H1 (cell line): ENCODE data around the gene SMARCA1. TPM values are rescaled to one million over a fixed set of nuclear protein-coding genes. Genes with fewer than 3 reads are reported as not detected.

ENCODE experiments used
- CTCF ChIA-PET: fragments of 300-600 bp; sonication (Branson Sonifier 250); formaldehyde crosslinking; loops from one replicate; lab custom pipeline; 2021; ENCODE audit not compliant: partially characterized antibody; lab: Charles Lee
- POLR2A ChIA-PET: fragments of 300-600 bp; sonication (Branson Sonifier 250); formaldehyde crosslinking; loops from one replicate; lab custom pipeline; 2021; ENCODE audit warnings: inconsistent platforms; ENCODE audit not compliant: partially characterized antibody; lab: Charles Lee
- DNase-seq, 2 experiments: peaks; one replicate each; pipeline versions ENCODE4 v3.0.0 to v3.0.0-alpha.2; 2010 to 2022; ENCODE audit warnings: low spot score in 2 of 2, low read depth in 1 of 2, mixed read lengths in 1 of 2
- FAIRE-seq: peaks from 2 replicates; lab custom pipeline; 2011; peaks lifted over from hg19 to GRCh38; lab: Jason Lieb, UNC
- H2AFZ ChIP-seq: 2 replicates; pipeline ENCODE4 v1.8.1; 2012; ENCODE audit warnings: low read length, inconsistent platforms
- H2AK5ac ChIP-seq: 2 replicates; pipeline ENCODE4 v1.6.1; 2013; ENCODE audit warnings: low read depth, low read length
- H2BK120ac ChIP-seq: replicated peaks from 2 replicates; pipeline ENCODE3; 2013; ENCODE audit warnings: low read depth, low read length, inconsistent platforms
- H2BK12ac ChIP-seq: 2 replicates; pipeline ENCODE4 v1.6.1; 2013; ENCODE audit warnings: low read depth, low read length
- H2BK15ac ChIP-seq: 2 replicates; pipeline ENCODE4 v1.6.1; 2013; ENCODE audit warnings: low read length
- H2BK20ac ChIP-seq: 2 replicates; pipeline ENCODE4 v1.6.1; 2013; ENCODE audit warnings: low read length
- H2BK5ac ChIP-seq: 2 replicates; pipeline ENCODE4 v1.6.1; 2013; ENCODE audit warnings: low read depth, low read length
- H3K14ac ChIP-seq: 2 replicates; pipeline ENCODE4 v1.6.1; 2013; ENCODE audit warnings: inconsistent platforms; ENCODE audit not compliant: insufficient read length
- H3K18ac ChIP-seq: 2 replicates; pipeline ENCODE4 v1.6.1; 2013; ENCODE audit warnings: low read length; ENCODE audit errors: extremely low read depth
- H3K23ac ChIP-seq: 2 replicates; pipeline ENCODE4 v1.6.1; 2013; ENCODE audit warnings: inconsistent platforms; ENCODE audit not compliant: insufficient read length
- H3K23me2 ChIP-seq: 2 replicates; pipeline ENCODE4 v1.6.1; 2013; ENCODE audit warnings: low read depth, low read length
- H3K27ac ChIP-seq: 2 replicates; pipeline ENCODE4 v1.6.1; 2011; ENCODE audit warnings: low read depth, low read length, inconsistent platforms
- H3K27me3 ChIP-seq, 4 experiments: replicated peaks in 1 of 4; 1 replicate in 1 of 4; 2 replicates in 3 of 4; pipeline versions ENCODE4 v1.6.1 to v1.8.1; 2011 to 2013; ENCODE audit warnings: low read length in 3 of 4, mild to moderate bottlenecking in 3 of 4, inconsistent platforms in 2 of 4, mixed read lengths in 2 of 4, moderate library complexity in 1 of 4; ENCODE audit not compliant: control insufficient read depth in 3 of 4, insufficient read depth in 3 of 4; ENCODE audit errors: extremely low read depth in 1 of 4
- H3K36me3 ChIP-seq, 4 experiments: 2 replicates each; pipeline versions ENCODE4 v1.6.1 to v1.8.1; 2011 to 2013; ENCODE audit warnings: mild to moderate bottlenecking in 4 of 4, low read length in 3 of 4, moderate library complexity in 2 of 4, control low read depth in 1 of 4, inconsistent platforms in 1 of 4; ENCODE audit not compliant: insufficient read depth in 4 of 4, control insufficient read depth in 2 of 4
- H3K4ac ChIP-seq: replicated peaks from 2 replicates; pipeline ENCODE3; 2013; ENCODE audit warnings: low read length, low read depth, mixed read lengths, inconsistent platforms; ENCODE audit not compliant: insufficient read length
- H3K4me1 ChIP-seq, 4 experiments: replicated peaks in 1 of 4; 1 replicate in 1 of 4; 2 replicates in 3 of 4; pipeline versions ENCODE4 v1.6.1 to v1.8.1; 2011 to 2013; ENCODE audit warnings: low read length in 3 of 4, inconsistent platforms in 2 of 4, mixed read lengths in 1 of 4; ENCODE audit not compliant: insufficient read depth in 4 of 4, control insufficient read depth in 3 of 4
- H3K4me2 ChIP-seq, 2 experiments: 2 replicates each; pipeline versions ENCODE4 v1.6.1 to v1.8.1; 2011 to 2013; ENCODE audit warnings: low read depth in 2 of 2, low read length in 2 of 2, control low read depth in 1 of 2, inconsistent platforms in 1 of 2, mild to moderate bottlenecking in 1 of 2; ENCODE audit not compliant: insufficient read depth in 1 of 2
- H3K4me3 ChIP-seq, 4 experiments: fragments of 200-600, 300-600 bp in 1 of 4; sonication (generic), shearing (Covaris generic), sonication (Bioruptor Twin) in 1 of 4; 2 replicates each; pipeline versions ENCODE4 v1.5.1 to v1.8.1; 2011 to 2016; ENCODE audit warnings: low read length in 4 of 4, low read depth in 3 of 4, control low read depth in 2 of 4, inconsistent platforms in 2 of 4, mild to moderate bottlenecking in 2 of 4, mixed read lengths in 1 of 4, moderate library complexity in 1 of 4; ENCODE audit not compliant: insufficient read depth in 2 of 4; ENCODE audit errors: extremely low read depth in 1 of 4
- H3K56ac ChIP-seq: replicated peaks from 2 replicates; pipeline ENCODE3; 2013; ENCODE audit warnings: low read depth, mild to moderate bottlenecking, mixed read lengths, low read length, inconsistent platforms; ENCODE audit not compliant: insufficient read length
- H3K79me1 ChIP-seq: 2 replicates; pipeline ENCODE4 v1.6.1; 2013; ENCODE audit warnings: low read depth, low read length, control low read depth
- H3K79me2 ChIP-seq, 2 experiments: 2 replicates each; pipeline versions ENCODE4 v1.6.1 to v1.8.1; 2012 to 2013; ENCODE audit warnings: low read length in 2 of 2, mild to moderate bottlenecking in 2 of 2, inconsistent platforms in 1 of 2; ENCODE audit not compliant: insufficient read depth in 2 of 2, control insufficient read depth in 1 of 2
- H3K9ac ChIP-seq, 4 experiments: replicated peaks in 1 of 4; 1 replicate in 1 of 4; 2 replicates in 3 of 4; pipeline versions ENCODE4 v1.6.1 to v1.8.1; 2011 to 2013; ENCODE audit warnings: low read depth in 3 of 4, low read length in 3 of 4, control low read depth in 2 of 4, mild to moderate bottlenecking in 2 of 4, moderate library complexity in 2 of 4, inconsistent platforms in 1 of 4; ENCODE audit errors: extremely low read depth in 1 of 4
- H3K9me3 ChIP-seq, 2 experiments: 2 replicates each; pipeline versions ENCODE4 v1.6.1 to v1.8.1; 2012 to 2013; ENCODE audit warnings: mild to moderate bottlenecking in 2 of 2, moderate library complexity in 2 of 2, control low read depth in 1 of 2, inconsistent platforms in 1 of 2, low read depth in 1 of 2, low read length in 1 of 2, mixed read lengths in 1 of 2; ENCODE audit not compliant: insufficient read depth in 2 of 2
- H4K20me1 ChIP-seq, 2 experiments: replicated peaks in 1 of 2; 2 replicates each; pipeline versions ENCODE3 to v1.8.1; 2011 to 2013; ENCODE audit warnings: inconsistent platforms in 2 of 2, low read length in 2 of 2, mild to moderate bottlenecking in 1 of 2; ENCODE audit not compliant: insufficient read depth in 2 of 2, control insufficient read depth in 1 of 2
- H4K5ac ChIP-seq: 2 replicates; pipeline ENCODE4 v1.6.1; 2013; ENCODE audit warnings: low read length, low read depth, mixed read lengths, inconsistent platforms; ENCODE audit not compliant: insufficient read length
- H4K8ac ChIP-seq: 2 replicates; pipeline ENCODE4 v1.8.0; 2013; ENCODE audit warnings: mild to moderate bottlenecking, moderate library complexity, low read length, inconsistent platforms; ENCODE audit not compliant: insufficient read depth; ENCODE audit errors: extremely low read depth
- H4K91ac ChIP-seq: replicated peaks from 2 replicates; pipeline ENCODE3; 2013; ENCODE audit warnings: low read length, mixed read lengths, inconsistent platforms; ENCODE audit not compliant: insufficient read length
- CEBPB ChIP-seq: IDR thresholded peaks from 2 replicates; pipeline ENCODE4 v1.6.1; 2012; ENCODE audit warnings: low read depth, low read length
- CHD2 ChIP-seq: IDR thresholded peaks from 2 replicates; pipeline ENCODE4 v1.6.1; 2012; ENCODE audit warnings: low read length, improper control_type of control experiment
- EZH2 ChIP-seq: fragments of 200-600 bp; sonication (generic); IDR thresholded peaks from 2 replicates; pipeline ENCODE4 v1.7.1; 2012; ENCODE audit warnings: low read depth, mild to moderate bottlenecking, moderate library complexity, low read length, inconsistent platforms; ENCODE audit not compliant: severe bottlenecking
- JUN ChIP-seq: IDR thresholded peaks from 2 replicates; pipeline ENCODE4 v1.6.1; 2011; ENCODE audit warnings: low read depth, mild to moderate bottlenecking, improper control_type of control experiment, low read length
- MAFK ChIP-seq: IDR thresholded peaks from 2 replicates; pipeline ENCODE4 v1.6.1; 2012; ENCODE audit warnings: low read depth, mild to moderate bottlenecking, improper control_type of control experiment, low read length
- RFX5 ChIP-seq: IDR thresholded peaks from 2 replicates; pipeline ENCODE4 v1.6.1; 2011; ENCODE audit warnings: low read depth, low read length, improper control_type of control experiment, borderline replicate concordance
- SIN3A ChIP-seq, 2 experiments: IDR thresholded peaks in 1 of 2; conservative IDR thresholded peaks in 1 of 2; 2 replicates each; pipeline ENCODE4 v1.6.1; 2011 to 2012; ENCODE audit warnings: low read length in 2 of 2, improper control_type of control experiment in 1 of 2, low read depth in 1 of 2, mild to moderate bottlenecking in 1 of 2
- SIX5 ChIP-seq: IDR thresholded peaks from 2 replicates; pipeline ENCODE4 v1.6.1; 2011; ENCODE audit warnings: mild to moderate bottlenecking, low read depth, low read length
- WGBS, 2 experiments: shearing (Covaris generic) in 1 of 2; methylation state at CpG; one replicate each; pipeline versions ENCODE4 v1.1.6 to v1.1.7; 2013 to 2015; ENCODE audit warnings: low lambda C conversion rate in 2 of 2, mixed read lengths in 2 of 2, inconsistent platforms in 1 of 2, low coverage in 1 of 2, missing lambda C conversion rate in 1 of 2; ENCODE audit not compliant: insufficient replicate concordance in 2 of 2, insufficient coverage in 1 of 2, insufficient read length in 1 of 2; ENCODE audit errors: extremely low coverage in 1 of 2, missing lambda C conversion rate in 1 of 2; 5-methylcytosine and 5-hydroxymethylcytosine counted together
- polyA plus RNA-seq, 7 experiments: library from polyadenylated mRNA; depleted of rRNA in 3 of 7; stranded (reverse) in 5 of 7; unstranded in 2 of 7; fragments of >200 nt in 5 of 7; fragments of 200-250 nt in 2 of 7; gene quantifications; 1 replicate in 5 of 7; 2 replicates in 1 of 7; 4 replicates in 1 of 7; pipeline versions ENCODE4 v1.2.1 to v1.2.3, GENCODE V29; 2011 to 2013; ENCODE audit warnings: missing spikeins in 2 of 7, mixed read lengths in 2 of 7
- total RNA-seq: library from RNA; stranded (reverse); fragmentation: NEBNext Ultra II Directional; extraction: Animal tissue kit (Norgen Biotek cat#: 25700); gene quantifications from 2 replicates; pipeline ENCODE4 v1.2.1, GENCODE V29; 2021

The SMARCA1 gene
- total and polyA plus RNA-seq, 2 of the 8 experiments (the other 6 are each of a cell fraction or from before 2014, with no cell fraction given) = 13.1 to 54.4 TPM

- no peak overlapping the region for H3K14ac ChIP-seq
- no peak overlapping the region for H4K8ac ChIP-seq
- peaks cover 0 to 1% of the 10 kb centered on the region in 2 experiments for H4K20me1 ChIP-seq
- no peak overlapping the region for H2BK15ac ChIP-seq
- no peak overlapping the region for H3K4ac ChIP-seq
- CTCF ChIA-PET = no interaction called here
- no peak for FAIRE-seq
- H2BK5ac ChIP-seq = no peak overlapping the region
- no peaks in the 10 kb centered on the region for H3K9me3 ChIP-seq
- no peak for DNase-seq
- H3K4me3 ChIP-seq = no peak overlapping the region
- H4K91ac ChIP-seq = no peak overlapping the region
- no peak overlapping the region for H2BK12ac ChIP-seq
- H3K27ac ChIP-seq = no peak overlapping the region
- no peak overlapping the region for H3K4me2 ChIP-seq
- H3K9ac ChIP-seq = no peak overlapping the region
- H2BK20ac ChIP-seq = no peak overlapping the region
- H4K5ac ChIP-seq = no peak overlapping the region
- no peak overlapping the region for H3K18ac ChIP-seq
- H2BK120ac ChIP-seq = no peak overlapping the region
- no peaks in the 10 kb centered on the region for H3K27me3 ChIP-seq
- peaks cover 3% of the 10 kb centered on the region; the same call in 1 of the 2 replicates for H3K23me2 ChIP-seq
- POLR2A ChIA-PET = no interaction called here
- WGBS, 2 experiments = 78% methylated on average over 2 of the region's 2 CpGs; no CpG with 5 or more reads in 1 of the 2 experiments
- no peak overlapping the region for H2AFZ ChIP-seq
- no peaks in the 10 kb centered on the region for H3K79me1 ChIP-seq
- H2AK5ac ChIP-seq = no peak overlapping the region
- no peaks in the 10 kb centered on the region for H3K4me1 ChIP-seq
- no peak overlapping the region for H3K56ac ChIP-seq
- H3K79me2 ChIP-seq = peaks cover 0 to 5% of the 10 kb centered on the region in 2 experiments; a peak in 2 of 4 replicates
- TF ChIP-seq MAFK = no peak
- TF ChIP-seq EZH2 = no peak
- no peak for TF ChIP-seq CHD2
- TF ChIP-seq CEBPB = no peak
- no peak for TF ChIP-seq SIN3A (conservative IDR thresholded peaks at IDR 0.05 in 1 of 2, IDR thresholded peaks at IDR 0.05 in 1 of 2; ENCODE audit: low read depth in 1 of 2, low read length in 2 of 2)
- no peak for TF ChIP-seq JUN
- TF ChIP-seq SIX5 = no peak
- no peak for TF ChIP-seq RFX5
- H3K36me3 ChIP-seq = peaks cover 0 to 20% (median 3%) of the 10 kb centered on the region in 4 experiments; a peak in 5 of 8 replicates
- no peak overlapping the region for H3K23ac ChIP-seq
Measured at GRCh38 chrX:129544780-129545179, 21.5 kb upstream of the SMARCA1 start.
